ENCODE results near the gene BRINP1.

GRCh38 chr9:119160551-119160950 is 208.7 kb downstream of the BRINP1 start:
- TF ChIP-seq EZH2 (IDR thresholded peaks at IDR 0.05; ENCODE audit: low read length, missing control alignments) (no peak), CTCF (conservative IDR thresholded peaks at IDR 0.05 in 1 of 2, IDR thresholded peaks at IDR 0.05 in 1 of 2; ENCODE audit: low read depth in 1 of 2, low read length in 2 of 2) (no peak)

Data from fibroblast of lung (primary cell).